Common myeloid progenitor, CD34-positive (primary cell): ENCODE results near the gene SDR42E1.

Source experiments
- CTCF ChIA-PET: fragments of 350-600 bp; sonication (Branson Sonifier 250); formaldehyde crosslinking; loops from one replicate; lab custom pipeline; 2021; ENCODE audit warnings: antibody characterized with exemption; lab: Charles Lee
- POLR2A ChIA-PET: fragments of 350-600 bp; sonication (Branson Sonifier 250); formaldehyde crosslinking; loops from one replicate; lab custom pipeline; 2021; ENCODE audit warnings: antibody characterized with exemption; lab: Charles Lee
- DNase-seq, 3 donors: peaks; one replicate each; pipeline versions ENCODE4 v3.0.0 to v3.0.0-alpha.2; 2013
- H3K27ac ChIP-seq, 2 experiments: 1 replicate in 1 of 2; 2 replicates in 1 of 2; pipeline ENCODE4 v1.7.0; 2013; ENCODE audit warnings: inconsistent platforms in 2 of 2, low read length in 2 of 2, mild to moderate bottlenecking in 2 of 2, low read depth in 1 of 2, moderate library complexity in 1 of 2; ENCODE audit not compliant: severe bottlenecking in 2 of 2, insufficient read depth in 1 of 2, poor library complexity in 1 of 2
- H3K27me3 ChIP-seq, 5 experiments: replicated peaks in 2 of 5; 1 replicate in 3 of 5; 2 replicates in 2 of 5; pipeline versions ENCODE4 v1.6.1 to v1.7.0; 2013; ENCODE audit warnings: low read length in 4 of 5, mild to moderate bottlenecking in 2 of 5, moderate library complexity in 2 of 5, inconsistent platforms in 1 of 5; ENCODE audit not compliant: insufficient read depth in 5 of 5, control insufficient read depth in 4 of 5
- H3K36me3 ChIP-seq, 4 experiments: 1 replicate in 2 of 4; 2 replicates in 2 of 4; pipeline versions ENCODE4 v1.6.1 to v1.7.0; 2013; ENCODE audit warnings: low read length in 3 of 4, control low read depth in 1 of 4, mild to moderate bottlenecking in 1 of 4; ENCODE audit not compliant: control insufficient read depth in 4 of 4, insufficient read depth in 4 of 4
- H3K4me1 ChIP-seq, 4 experiments: 1 replicate in 3 of 4; 2 replicates in 1 of 4; pipeline versions ENCODE4 v1.6.1 to v1.7.1; 2013; ENCODE audit warnings: low read length in 3 of 4, mild to moderate bottlenecking in 3 of 4, control low read depth in 1 of 4, inconsistent platforms in 1 of 4, moderate library complexity in 1 of 4; ENCODE audit not compliant: control insufficient read depth in 4 of 4, insufficient read depth in 4 of 4; ENCODE audit errors: control extremely low read depth in 1 of 4
- H3K4me3 ChIP-seq, 7 experiments: 1 replicate in 4 of 7; 2 replicates in 3 of 7; pipeline versions ENCODE4 v1.5.1 to v1.7.0; 2013; ENCODE audit warnings: mild to moderate bottlenecking in 7 of 7, low read length in 6 of 7, moderate library complexity in 6 of 7, inconsistent platforms in 2 of 7, low read depth in 2 of 7, control low read depth in 1 of 7; ENCODE audit not compliant: insufficient read depth in 4 of 7, control insufficient read depth in 1 of 7; ENCODE audit errors: extremely low read depth in 1 of 7
- H3K9me3 ChIP-seq, 5 experiments: 1 replicate in 4 of 5; 2 replicates in 1 of 5; pipeline versions ENCODE4 v1.6.1 to v1.7.1; 2013; ENCODE audit warnings: low read length in 4 of 5, mild to moderate bottlenecking in 2 of 5, inconsistent platforms in 1 of 5, low read depth in 1 of 5, moderate library complexity in 1 of 5; ENCODE audit not compliant: control insufficient read depth in 4 of 5, insufficient read depth in 2 of 5; ENCODE audit errors: control extremely low read depth in 1 of 5
- WGBS: methylation state at CpG from one replicate; pipeline ENCODE4 v1.1.5; 2013; ENCODE audit not compliant: insufficient coverage; 5-methylcytosine and 5-hydroxymethylcytosine counted together

Gene SDR42E1

DNA sequence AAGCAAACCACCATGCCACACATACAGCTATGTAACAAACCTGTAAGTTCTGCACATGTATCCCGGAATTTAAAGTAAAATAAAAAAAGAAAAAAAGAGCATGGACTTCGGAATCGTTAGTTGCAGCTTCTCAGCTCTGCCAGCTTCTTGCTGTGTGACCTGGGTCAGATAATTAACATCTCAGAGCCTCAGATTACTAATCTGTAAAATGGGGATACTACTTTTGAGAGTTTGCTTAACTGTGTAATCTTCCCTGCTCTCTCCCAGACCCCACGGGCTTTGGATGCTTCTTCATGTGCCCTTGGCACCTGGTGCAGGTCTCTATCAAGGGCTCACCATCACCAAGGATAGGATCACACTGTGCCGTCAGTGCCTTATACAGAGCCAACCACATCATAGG, 40.4 kb upstream of the SDR42E1 start:
- WGBS, result 82% methylated on average over 4 of the region's 5 CpGs
- Histone ChIP-seq H3K27me3 (peaks cover 0 to 13% (median 9%) of the 10 kb centered on the region in 5 experiments), H3K27ac (no peak overlapping the region), H3K4me3 (no peak overlapping the region), H3K4me1 (no peaks in the 10 kb centered on the region), H3K9me3 (no peaks in the 10 kb centered on the region), H3K36me3 (no peaks in the 10 kb centered on the region)
- ChIA-PET CTCF (no interaction called here), POLR2A (no interaction called here)
- DNase-seq, result no peak

DNA sequence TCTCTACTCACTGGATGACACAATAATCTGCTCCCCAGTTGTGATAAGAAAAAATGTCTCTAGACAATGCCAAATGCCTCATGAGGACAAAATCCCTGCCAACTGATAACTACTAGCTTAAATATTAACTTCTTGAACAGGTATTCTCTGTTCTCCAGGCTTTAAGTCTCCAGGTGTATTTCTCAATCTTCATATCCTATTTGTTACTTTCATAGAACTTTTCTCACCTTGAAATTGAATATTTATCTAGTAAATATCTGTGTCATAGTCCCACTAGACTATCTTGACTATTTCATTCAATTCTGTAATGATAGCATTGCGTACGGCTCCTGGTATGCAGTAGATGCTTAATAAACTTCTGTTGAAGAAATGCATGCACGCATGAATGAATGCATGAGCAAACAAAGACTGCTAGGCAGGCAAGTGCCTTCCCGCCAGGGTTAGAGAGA, 39.7 kb upstream of the SDR42E1 start:
- Histone ChIP-seq H3K4me3 (no peak overlapping the region), H3K27me3 (peaks cover 0 to 12% (median 8%) of the 10 kb centered on the region in 5 experiments), H3K9me3 (no peaks in the 10 kb centered on the region), H3K4me1 (no peaks in the 10 kb centered on the region), H3K27ac (no peak overlapping the region), H3K36me3 (no peaks in the 10 kb centered on the region)
- DNase-seq, result no peak
- POLR2A ChIA-PET, result no interaction called here
- 93% methylated on average over 3 of the region's 4 CpGs for WGBS
- CTCF ChIA-PET, result interaction anchor here (1.4 kb wide), 1 partner anchor 179 kb away, joined by 3 read pairs; no protein-coding TSS in a partner anchor

GRCh38 chr16:82050506-82050905, 39.2 kb upstream of the SDR42E1 start:
- no peak for DNase-seq
- ChIA-PET CTCF (interaction anchor here (1.4 kb wide), 1 partner anchor 180 kb away, joined by 3 read pairs; no protein-coding TSS in a partner anchor), POLR2A (no interaction called here)

DNA sequence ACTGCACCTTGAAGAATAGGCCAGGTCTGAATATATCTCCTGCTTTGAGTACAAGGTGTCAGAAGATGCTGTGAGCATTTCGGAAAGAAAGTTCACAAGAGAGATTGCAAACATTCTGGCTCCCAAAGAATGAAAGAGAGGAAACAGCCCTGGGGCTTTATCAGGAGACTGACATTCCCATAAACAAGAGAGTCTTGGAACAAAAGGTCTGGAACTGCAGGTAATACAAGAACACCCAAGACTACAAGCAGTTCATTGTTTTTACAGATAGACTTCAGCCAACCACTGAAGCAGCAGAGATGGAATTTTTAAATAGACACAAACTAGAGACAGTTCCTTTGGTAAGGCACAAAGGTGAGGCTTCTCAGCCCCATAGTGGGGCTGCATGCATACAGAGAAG, 38.2 kb upstream of the SDR42E1 start:
- no peak for DNase-seq
- no peaks in the 10 kb centered on the region for H3K9me3 ChIP-seq
- POLR2A ChIA-PET, result no interaction called here
- no peak overlapping the region for H3K4me3 ChIP-seq
- no peaks in the 10 kb centered on the region for H3K36me3 ChIP-seq
- H3K4me1 ChIP-seq, result no peaks in the 10 kb centered on the region
- no peak overlapping the region for H3K27ac ChIP-seq
- 83% methylated on average over 1 of the region's 1 CpG for WGBS
- CTCF ChIA-PET, result interaction anchor here (1.0 to 1.4 kb wide), 3 partner anchors 12 to 181 kb away, joined by 3 read pairs; no protein-coding TSS in a partner anchor
- H3K27me3 ChIP-seq, result peaks cover 0 to 9% (median 3%) of the 10 kb centered on the region in 5 experiments

More at GRCh38 chr16:82050506-82050905, 39.2 kb upstream of the SDR42E1 start:
- Histone ChIP-seq H3K27ac (no peak overlapping the region), H3K27me3 (peaks cover 0 to 9% (median 4%) of the 10 kb centered on the region in 5 experiments), H3K36me3 (no peaks in the 10 kb centered on the region), H3K4me3 (no peak overlapping the region), H3K9me3 (no peaks in the 10 kb centered on the region), H3K4me1 (no peaks in the 10 kb centered on the region)
- WGBS, result 63% methylated on average over 1 of the region's 3 CpGs

DNA sequence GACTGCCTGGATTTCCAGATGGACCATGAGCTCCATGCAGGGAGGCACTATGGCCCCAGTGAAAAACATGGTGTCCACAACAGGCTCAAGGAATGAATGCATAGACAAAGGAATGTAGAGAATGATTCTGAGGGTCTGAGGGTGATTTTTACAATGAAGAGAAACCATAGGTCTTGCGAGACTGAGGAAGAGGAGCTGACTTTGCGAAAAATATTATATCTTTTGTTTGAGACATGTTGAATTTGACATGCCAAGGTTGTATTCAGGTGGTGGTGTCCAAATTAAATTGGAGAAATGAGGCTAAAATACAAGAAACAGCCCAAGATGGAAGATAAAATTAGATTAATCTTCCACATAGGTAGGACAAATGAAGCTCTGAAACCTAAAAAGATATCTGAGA, 36.5 kb upstream of the SDR42E1 start:
- POLR2A ChIA-PET, result interaction anchor here (0.7 kb wide), 1 partner anchor 794 kb away, joined by 3 read pairs; no protein-coding TSS in a partner anchor
- no peak for DNase-seq
- H3K36me3 ChIP-seq, result no peaks in the 10 kb centered on the region
- H3K27ac ChIP-seq, result no peak overlapping the region
- 100% methylated on average over 2 of the region's 2 CpGs for WGBS
- H3K27me3 ChIP-seq, result peaks cover 0 to 6% (median 3%) of the 10 kb centered on the region in 5 experiments
- no peaks in the 10 kb centered on the region for H3K4me1 ChIP-seq
- CTCF ChIA-PET, result no interaction called here
- H3K9me3 ChIP-seq, result no peaks in the 10 kb centered on the region
- no peak overlapping the region for H3K4me3 ChIP-seq

DNA sequence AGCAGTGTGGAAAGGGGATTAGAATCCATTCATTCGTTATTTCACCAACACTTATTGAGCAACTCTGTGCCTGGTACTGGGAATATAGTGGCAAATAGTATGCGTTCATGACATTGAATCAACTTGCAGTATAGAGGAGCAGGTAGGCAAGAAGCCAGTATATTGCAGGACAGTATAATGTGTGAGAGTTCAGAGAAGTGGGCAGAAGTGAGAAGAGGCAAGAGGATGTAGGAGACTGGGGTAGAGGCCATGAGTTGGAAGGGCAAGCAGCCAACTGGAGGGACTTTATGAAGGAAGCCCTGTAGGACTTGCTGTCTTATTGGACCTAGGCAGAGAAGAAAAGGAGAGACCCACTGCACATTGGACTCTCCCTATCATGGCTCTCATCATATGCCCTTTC, 36.1 kb upstream of the SDR42E1 start:
- ChIA-PET POLR2A (no interaction called here), CTCF (interaction anchor here (1.8 kb wide), 1 partner anchor 14 kb away, joined by 5 read pairs; no protein-coding TSS in a partner anchor)
- Histone ChIP-seq H3K9me3 (no peaks in the 10 kb centered on the region), H3K27ac (no peak overlapping the region), H3K4me3 (no peak overlapping the region), H3K27me3 (peaks cover 0 to 6% (median 3%) of the 10 kb centered on the region in 5 experiments), H3K4me1 (no peaks in the 10 kb centered on the region), H3K36me3 (no peaks in the 10 kb centered on the region)
- whole genome bisulfite sequencing, result 100% methylated on average over 1 of the region's 2 CpGs
- no peak for DNase-seq

DNA sequence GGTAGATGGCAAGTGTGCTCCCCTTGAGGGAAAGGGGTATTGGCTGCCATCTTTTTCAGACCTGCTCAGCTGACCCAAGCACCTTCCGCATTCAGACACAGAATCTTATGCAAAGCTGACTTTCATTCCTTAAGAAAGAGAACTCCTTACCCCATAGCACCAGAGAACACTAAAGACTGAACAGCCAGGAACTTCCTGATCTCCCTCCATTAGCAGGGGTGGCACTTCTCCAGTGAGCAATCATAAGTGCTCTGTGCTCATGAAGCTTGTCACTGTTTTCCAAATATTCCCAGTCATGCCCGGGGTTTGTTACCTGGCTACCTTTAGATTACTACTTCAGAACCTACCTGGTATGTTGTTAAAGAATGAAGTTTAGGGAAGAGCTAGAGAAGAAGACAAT, 35.7 kb upstream of the SDR42E1 start:
- CTCF ChIA-PET, result interaction anchor here (1.8 kb wide), 1 partner anchor 14 kb away, joined by 5 read pairs; no protein-coding TSS in a partner anchor
- H3K4me1 ChIP-seq, result no peaks in the 10 kb centered on the region
- DNase-seq, result no peak
- H3K36me3 ChIP-seq, result no peaks in the 10 kb centered on the region
- H3K27me3 ChIP-seq, result peaks cover 0 to 6% (median 3%) of the 10 kb centered on the region in 5 experiments
- no peak overlapping the region for H3K4me3 ChIP-seq
- 78% methylated on average over 1 of the region's 2 CpGs for WGBS
- no peak overlapping the region for H3K27ac ChIP-seq
- H3K9me3 ChIP-seq, result no peaks in the 10 kb centered on the region
- POLR2A ChIA-PET, result no interaction called here
